ENCODE results near the gene KCNJ11. TPM values are rescaled to one million over a fixed set of nuclear protein-coding genes. Genes with fewer than 3 reads are reported as not detected.

The KCNJ11 gene
- total RNA-seq, 1 donor from 2014 or later: 0.79 TPM

DNA sequence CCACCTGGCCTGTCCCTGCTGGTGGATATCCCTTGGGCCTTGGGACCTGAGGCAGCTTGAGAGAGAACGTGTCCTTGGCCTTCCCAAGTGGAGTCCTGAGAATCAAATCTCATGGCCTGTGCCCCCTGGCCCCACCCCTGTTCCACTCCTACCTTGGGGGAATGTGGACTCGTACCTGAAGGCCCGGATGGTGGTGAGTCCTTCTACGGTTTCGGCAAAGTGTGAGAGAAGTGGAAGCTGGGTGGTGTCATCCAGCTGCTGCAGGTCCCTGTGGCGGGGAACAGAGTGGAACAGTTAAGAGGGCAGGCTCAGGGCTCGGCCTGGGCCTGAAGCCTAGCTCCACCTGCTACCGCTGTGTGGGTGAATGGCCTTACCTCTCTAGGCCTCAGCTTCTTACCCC, 14.0 kb upstream of the KCNJ11 start:
- no peak overlapping the region for H3K4me3 ChIP-seq (ENCODE audit: low read depth, low read length)
- no peak for FAIRE-seq
- DNase-seq (ENCODE audit: low read depth): no peak
- H3K36me3 ChIP-seq (ENCODE audit: control insufficient read depth, insufficient read depth, low read length): no peaks in the 10 kb centered on the region
- H3K27me3 ChIP-seq (ENCODE audit: control insufficient read depth, insufficient read depth, low read length): peaks cover 2% of the 10 kb centered on the region
- TF ChIP-seq, protein P1, sequence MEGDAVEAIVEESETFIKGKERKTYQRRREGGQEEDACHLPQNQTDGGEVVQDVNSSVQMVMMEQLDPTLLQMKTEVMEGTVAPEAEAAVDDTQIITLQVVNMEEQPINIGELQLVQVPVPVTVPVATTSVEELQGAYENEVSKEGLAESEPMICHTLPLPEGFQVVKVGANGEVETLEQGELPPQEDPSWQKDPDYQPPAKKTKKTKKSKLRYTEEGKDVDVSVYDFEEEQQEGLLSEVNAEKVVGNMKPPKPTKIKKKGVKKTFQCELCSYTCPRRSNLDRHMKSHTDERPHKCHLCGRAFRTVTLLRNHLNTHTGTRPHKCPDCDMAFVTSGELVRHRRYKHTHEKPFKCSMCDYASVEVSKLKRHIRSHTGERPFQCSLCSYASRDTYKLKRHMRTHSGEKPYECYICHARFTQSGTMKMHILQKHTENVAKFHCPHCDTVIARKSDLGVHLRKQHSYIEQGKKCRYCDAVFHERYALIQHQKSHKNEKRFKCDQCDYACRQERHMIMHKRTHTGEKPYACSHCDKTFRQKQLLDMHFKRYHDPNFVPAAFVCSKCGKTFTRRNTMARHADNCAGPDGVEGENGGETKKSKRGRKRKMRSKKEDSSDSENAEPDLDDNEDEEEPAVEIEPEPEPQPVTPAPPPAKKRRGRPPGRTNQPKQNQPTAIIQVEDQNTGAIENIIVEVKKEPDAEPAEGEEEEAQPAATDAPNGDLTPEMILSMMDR (IDR thresholded peaks at IDR 0.05; ENCODE audit: insufficient read depth, low read length, severe bottlenecking): no peak

DNA sequence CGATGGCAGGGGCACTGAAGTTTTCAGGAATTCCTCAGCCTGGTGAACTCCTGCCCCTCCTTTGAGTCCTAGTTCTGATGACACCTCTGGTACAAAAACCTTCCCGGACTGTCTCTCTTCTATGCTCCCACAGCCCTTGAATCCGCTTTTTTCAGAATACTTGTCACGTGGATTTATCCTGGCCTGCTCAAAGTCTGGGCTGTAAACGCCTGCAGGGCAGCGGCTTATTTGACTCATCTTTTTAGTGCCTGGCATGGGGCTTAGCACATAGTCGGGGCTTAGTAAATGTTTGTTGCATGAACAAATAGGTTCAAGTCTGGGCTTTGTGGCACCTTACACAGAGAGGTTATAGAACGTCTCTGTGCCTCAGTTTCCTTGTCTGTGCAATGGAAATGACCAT, 13.4 kb upstream of the KCNJ11 start:
- H3K27me3 ChIP-seq (ENCODE audit: control insufficient read depth, insufficient read depth, low read length): peaks cover 2% of the 10 kb centered on the region
- DNase-seq (ENCODE audit: low read depth) (no peak), FAIRE-seq (no peak)
- TF ChIP-seq, protein P1 (IDR thresholded peaks at IDR 0.05; ENCODE audit: insufficient read depth, low read length, severe bottlenecking): no peak
- H3K36me3 ChIP-seq (ENCODE audit: control insufficient read depth, insufficient read depth, low read length): no peaks in the 10 kb centered on the region
- H3K4me3 ChIP-seq (ENCODE audit: low read depth, low read length): no peak overlapping the region

DNA sequence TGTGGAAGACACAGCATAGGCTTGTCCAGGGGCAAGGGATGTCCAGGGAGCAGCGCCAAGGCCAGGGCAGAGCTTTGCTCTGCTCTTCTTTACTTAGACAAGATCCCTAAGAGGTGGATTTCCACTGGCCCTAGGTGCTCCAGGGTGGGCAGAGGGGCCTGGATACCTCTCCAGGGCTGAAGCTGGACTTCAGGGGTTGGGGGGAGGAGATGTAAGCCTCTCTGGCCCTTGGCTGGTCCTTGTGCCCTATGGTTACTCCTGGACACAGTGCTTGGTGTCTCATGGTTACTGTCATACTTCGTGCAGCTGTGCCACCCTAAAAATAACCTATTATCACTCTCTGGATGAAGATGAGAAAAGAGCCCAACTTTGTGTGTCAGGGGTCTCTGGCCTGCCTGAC, 12.9 kb upstream of the KCNJ11 start:
- H3K4me3 ChIP-seq (ENCODE audit: low read depth, low read length): no peak overlapping the region
- TF ChIP-seq, protein P1 (IDR thresholded peaks at IDR 0.05; ENCODE audit: insufficient read depth, low read length, severe bottlenecking): no peak
- H3K27me3 ChIP-seq (ENCODE audit: control insufficient read depth, insufficient read depth, low read length): peaks cover 2% of the 10 kb centered on the region
- FAIRE-seq: no peak
- DNase-seq (ENCODE audit: low read depth): no peak
- no peaks in the 10 kb centered on the region for H3K36me3 ChIP-seq (ENCODE audit: control insufficient read depth, insufficient read depth, low read length)

DNA sequence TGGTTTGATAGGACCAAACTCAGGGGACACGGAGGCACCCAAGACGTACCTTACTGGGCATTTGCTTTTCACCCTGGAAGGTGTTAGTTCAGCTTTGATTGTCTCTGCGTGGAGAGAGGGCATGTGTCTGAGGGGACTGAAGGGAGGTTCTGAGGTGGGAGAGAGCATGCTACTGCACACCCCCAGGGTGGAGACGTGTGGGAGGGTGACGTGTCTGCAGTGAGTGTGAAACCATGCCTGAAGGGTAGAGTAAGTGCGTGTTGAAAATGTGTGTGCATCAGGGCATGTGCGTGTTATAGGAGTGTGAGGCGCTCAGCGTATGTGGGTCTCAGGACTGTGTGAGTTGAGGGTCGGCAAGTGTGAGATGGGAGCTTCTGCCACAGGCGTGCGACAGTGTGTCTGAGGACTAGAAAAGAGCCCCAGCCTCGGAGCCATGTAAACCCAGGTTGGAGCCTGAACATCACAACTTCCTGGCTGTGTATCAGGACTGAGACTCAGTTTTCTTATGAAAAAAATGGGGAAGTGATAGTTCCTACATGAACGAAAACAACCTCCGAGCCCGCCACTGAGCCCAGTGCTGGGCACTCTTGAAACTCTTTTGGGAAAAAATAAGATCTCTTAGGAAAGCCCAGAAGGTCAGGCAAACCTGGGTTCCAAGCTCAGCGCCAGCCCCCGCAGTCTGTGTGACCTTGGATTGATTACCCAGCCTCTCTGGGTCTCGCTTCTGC, 11.8 kb upstream of the KCNJ11 start:
- DNase-seq (ENCODE audit: low read depth) (no peak), FAIRE-seq (no peak)
- TF ChIP-seq, protein P1 (IDR thresholded peaks at IDR 0.05; ENCODE audit: insufficient read depth, low read length, severe bottlenecking): no peak
- Histone ChIP-seq H3K36me3 (ENCODE audit: control insufficient read depth, insufficient read depth, low read length) (no peaks in the 10 kb centered on the region), H3K4me3 (ENCODE audit: low read depth, low read length) (no peak overlapping the region), H3K27me3 (ENCODE audit: control insufficient read depth, insufficient read depth, low read length) (peaks cover 2% of the 10 kb centered on the region)

DNA sequence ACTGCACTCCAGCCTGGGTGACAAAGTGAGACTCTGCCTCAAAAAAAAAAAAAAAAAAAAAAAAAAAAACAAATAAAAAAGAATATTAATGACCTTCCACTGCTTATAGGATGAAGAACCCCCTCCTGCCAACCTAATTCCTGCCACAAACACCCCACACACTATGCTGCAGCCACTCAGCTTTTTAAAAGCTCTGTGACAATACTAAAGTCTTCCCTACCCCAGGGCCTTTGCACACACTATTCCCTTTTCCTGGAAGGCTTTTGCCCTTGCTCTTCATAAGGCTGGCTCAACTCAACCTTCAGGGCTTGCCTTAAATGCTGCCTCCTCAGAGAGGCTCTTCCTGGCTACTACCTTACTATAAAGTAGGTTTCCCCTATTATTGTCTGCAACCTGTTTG, 10.8 kb upstream of the KCNJ11 start:
- Histone ChIP-seq H3K36me3 (ENCODE audit: control insufficient read depth, insufficient read depth, low read length) (no peaks in the 10 kb centered on the region), H3K4me3 (ENCODE audit: low read depth, low read length) (no peak overlapping the region), H3K27me3 (ENCODE audit: control insufficient read depth, insufficient read depth, low read length) (peaks cover 2% of the 10 kb centered on the region)
- FAIRE-seq (no peak), DNase-seq (ENCODE audit: low read depth) (no peak)
- TF ChIP-seq, protein P1 (IDR thresholded peaks at IDR 0.05; ENCODE audit: insufficient read depth, low read length, severe bottlenecking): no peak
